Natural killer cell (primary cell): ENCODE measurements around the gene MAP3K10. TPM values are rescaled to one million over a fixed set of nuclear protein-coding genes. Genes with fewer than 3 reads are reported as not detected.

Experiments
- ATAC-seq, 3 donors: fragments of 150-1000 bp in 2 of 3; fragments of 200-7000 bp in 1 of 3; cut with Tn5 transposase; 1 replicate in 1 of 3; 2 replicates in 2 of 3; pipeline ENCODE4 v1.10.0; 2021; ENCODE audit warnings: mild to moderate bottlenecking in 2 of 3, moderate library complexity in 2 of 3
- DNase-seq, 2 donors: peaks; one replicate each; pipeline versions ENCODE4 v3.0.0 to v3.0.0-alpha.2; 2013 to 2021; ENCODE audit warnings: mixed read lengths in 1 of 2
- H3K27ac ChIP-seq: one replicate; pipeline ENCODE4 v1.5.1; 2013; ENCODE audit warnings: mild to moderate bottlenecking, low read length
- H3K27me3 ChIP-seq: one replicate; pipeline ENCODE4 v1.6.1; 2013; ENCODE audit warnings: low read length; ENCODE audit not compliant: control insufficient read depth, insufficient read depth
- H3K36me3 ChIP-seq: one replicate; pipeline ENCODE4 v1.6.1; 2013; ENCODE audit warnings: low read length; ENCODE audit not compliant: control insufficient read depth, insufficient read depth
- H3K4me1 ChIP-seq: one replicate; pipeline ENCODE4 v1.6.1; 2013; ENCODE audit warnings: low read length; ENCODE audit not compliant: control insufficient read depth, insufficient read depth
- H3K4me3 ChIP-seq: one replicate; pipeline ENCODE4 v1.5.1; 2013; ENCODE audit warnings: low read length
- H3K9me3 ChIP-seq: one replicate; pipeline ENCODE4 v1.6.1; 2013; ENCODE audit warnings: low read length; ENCODE audit not compliant: control insufficient read depth, insufficient read depth
- H3K27ac Mint-ChIP-seq, 2 donors: one replicate each; pipeline ENCODE4 v1.8.0; 2022; ENCODE audit warnings: mild to moderate bottlenecking in 2 of 2, mixed read lengths in 2 of 2, moderate library complexity in 1 of 2
- H3K27me3 Mint-ChIP-seq, 2 donors: one replicate each; pipeline ENCODE4 v1.8.0; 2022; ENCODE audit warnings: low read depth in 2 of 2, mixed read lengths in 2 of 2
- H3K36me3 Mint-ChIP-seq: one replicate; pipeline ENCODE4 v1.8.0; 2022; ENCODE audit warnings: mixed read lengths
- H3K4me1 Mint-ChIP-seq, 2 donors: one replicate each; pipeline ENCODE4 v1.8.0; 2022; ENCODE audit warnings: mixed read lengths in 2 of 2
- H3K4me3 Mint-ChIP-seq: one replicate; pipeline ENCODE4 v1.8.0; 2022; ENCODE audit warnings: mild to moderate bottlenecking, moderate library complexity, mixed read lengths
- H3K9me3 Mint-ChIP-seq, 2 donors: one replicate each; pipeline ENCODE4 v1.8.0; 2022; ENCODE audit warnings: mixed read lengths in 2 of 2
- WGBS: methylation state at CpG from one replicate; pipeline ENCODE4 v1.1.7; 2013; ENCODE audit warnings: missing lambda C conversion rate; ENCODE audit not compliant: insufficient coverage; 5-methylcytosine and 5-hydroxymethylcytosine counted together
- intact Hi-C: fragments of 100-400 bp; cut with micrococcal nuclease; formaldehyde crosslinking; loops from one replicate; pipeline ENCODE4 v1.14.2; 2022
- total RNA-seq, 4 donors: library from RNA; stranded (reverse); fragments of 120-200 nt in 1 of 4; gene quantifications; one replicate each; pipeline versions ENCODE4 v1.2.3 to v1.2.4, GENCODE V29; 2013 to 2022
- TF ChIP-seq, protein P1 (sequence below): fragments of 200-600 bp; IDR thresholded peaks from one replicate; pipeline ENCODE4 v1.8.0; 2022; ENCODE audit warnings: antibody characterized with exemption

MAP3K10 gene
- total RNA-seq, 3 donors from 2014 or later (not counting 1 experiment from before 2014, with no cell fraction given): 27.1 to 39.0 (median 36.0) TPM

DNA sequence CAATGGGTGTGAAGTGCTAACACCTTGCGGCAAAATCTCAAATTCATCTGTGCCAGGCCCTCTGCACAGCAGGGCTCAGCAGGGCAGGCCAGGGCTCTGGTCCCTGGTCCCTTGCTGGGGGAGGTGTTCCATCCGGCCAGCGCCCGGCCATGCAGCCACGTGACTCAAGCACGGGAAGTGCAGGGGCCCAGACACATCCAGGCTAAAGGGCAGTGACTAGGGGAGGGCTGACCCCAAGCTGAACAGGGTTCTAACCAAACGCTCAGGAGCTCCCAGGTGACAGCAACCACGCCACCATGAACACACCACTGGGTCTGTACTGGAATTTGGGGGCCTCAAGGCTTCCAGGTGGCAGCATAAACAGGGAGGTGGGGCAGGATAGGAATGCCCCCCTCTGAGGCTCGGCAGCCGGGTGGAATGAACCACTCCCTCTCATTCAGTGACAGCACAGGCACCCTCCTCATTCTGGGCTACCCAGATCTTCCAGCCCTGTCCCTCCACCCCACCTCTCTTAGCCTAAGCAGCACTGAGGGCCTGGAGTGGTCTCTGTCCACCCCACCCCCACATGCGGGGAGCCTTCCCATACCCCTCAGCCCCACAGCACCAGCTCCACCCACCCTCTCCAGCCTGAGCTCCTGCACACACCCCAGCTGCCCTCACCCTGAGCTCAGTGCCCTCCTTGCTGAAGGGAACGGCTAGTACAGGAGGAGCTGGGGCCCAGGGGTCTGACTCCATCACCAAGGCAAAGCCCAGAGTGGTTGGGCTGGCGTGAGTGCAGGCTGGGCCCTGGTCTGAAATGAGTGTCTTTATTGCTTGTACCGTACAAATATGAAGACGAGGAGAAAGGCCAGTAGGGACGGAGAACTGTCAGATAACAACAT lies 40.6 kb downstream of the MAP3K10 start:
- H3K4me3 Mint-ChIP-seq: no peak overlapping the region
- peaks cover 1% of the 10 kb centered on the region for H3K27me3 ChIP-seq
- H3K27ac ChIP-seq: no peak overlapping the region
- TF ChIP-seq, protein P1, sequence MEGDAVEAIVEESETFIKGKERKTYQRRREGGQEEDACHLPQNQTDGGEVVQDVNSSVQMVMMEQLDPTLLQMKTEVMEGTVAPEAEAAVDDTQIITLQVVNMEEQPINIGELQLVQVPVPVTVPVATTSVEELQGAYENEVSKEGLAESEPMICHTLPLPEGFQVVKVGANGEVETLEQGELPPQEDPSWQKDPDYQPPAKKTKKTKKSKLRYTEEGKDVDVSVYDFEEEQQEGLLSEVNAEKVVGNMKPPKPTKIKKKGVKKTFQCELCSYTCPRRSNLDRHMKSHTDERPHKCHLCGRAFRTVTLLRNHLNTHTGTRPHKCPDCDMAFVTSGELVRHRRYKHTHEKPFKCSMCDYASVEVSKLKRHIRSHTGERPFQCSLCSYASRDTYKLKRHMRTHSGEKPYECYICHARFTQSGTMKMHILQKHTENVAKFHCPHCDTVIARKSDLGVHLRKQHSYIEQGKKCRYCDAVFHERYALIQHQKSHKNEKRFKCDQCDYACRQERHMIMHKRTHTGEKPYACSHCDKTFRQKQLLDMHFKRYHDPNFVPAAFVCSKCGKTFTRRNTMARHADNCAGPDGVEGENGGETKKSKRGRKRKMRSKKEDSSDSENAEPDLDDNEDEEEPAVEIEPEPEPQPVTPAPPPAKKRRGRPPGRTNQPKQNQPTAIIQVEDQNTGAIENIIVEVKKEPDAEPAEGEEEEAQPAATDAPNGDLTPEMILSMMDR: no peak
- H3K27me3 Mint-ChIP-seq: peaks cover 1 to 3% of the 10 kb centered on the region in 2 donors
- intact Hi-C loops: no loop called here
- H3K4me3 ChIP-seq: no peak overlapping the region
- H3K36me3 ChIP-seq: peaks cover 26% of the 10 kb centered on the region
- H3K4me1 Mint-ChIP-seq: peaks cover under 1 to 5% of the 10 kb centered on the region in 2 donors
- WGBS: 91% methylated on average over 15 of the region's 16 CpGs
- H3K9me3 ChIP-seq: no peaks in the 10 kb centered on the region
- H3K4me1 ChIP-seq: no peaks in the 10 kb centered on the region
- no peaks in the 10 kb centered on the region for H3K36me3 Mint-ChIP-seq
- no peaks in the 10 kb centered on the region for H3K9me3 Mint-ChIP-seq
- ATAC-seq: no peak
- no peak for DNase-seq
- peak overlapping the region; percentile 21 to 52 for H3K27ac Mint-ChIP-seq

DNA sequence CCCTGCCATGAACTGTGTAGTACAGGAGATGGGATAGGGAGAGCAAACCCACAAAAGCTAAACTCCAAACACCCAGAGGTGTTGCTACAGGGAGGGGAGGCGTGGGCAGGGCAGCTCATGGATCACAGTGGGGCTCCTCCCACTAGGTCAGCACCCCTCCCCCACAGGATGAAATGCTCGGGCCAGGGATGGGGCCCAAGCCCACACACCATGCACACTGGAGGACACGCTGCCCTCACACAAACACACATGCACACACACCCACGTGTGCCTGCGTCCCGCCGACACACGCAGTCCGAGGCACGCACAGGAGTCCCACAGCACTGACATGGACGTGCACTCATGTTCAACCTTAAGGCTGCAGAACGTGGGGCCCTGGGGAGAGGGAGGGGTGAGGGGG lies 41.3 kb downstream of the MAP3K10 start:
- H3K27ac ChIP-seq: no peak overlapping the region
- Mint-ChIP-seq H3K36me3 (no peaks in the 10 kb centered on the region), H3K27me3 (no peaks in the 10 kb centered on the region), H3K27ac (no peak overlapping the region), H3K9me3 (no peaks in the 10 kb centered on the region), H3K4me1 (peaks cover 0 to 8% of the 10 kb centered on the region in 2 donors), H3K4me3 (no peak overlapping the region)
- H3K4me1 ChIP-seq: no peaks in the 10 kb centered on the region
- no peaks in the 10 kb centered on the region for H3K9me3 ChIP-seq
- DNase-seq: no peak
- WGBS: 90% methylated on average over 10 of the region's 12 CpGs
- intact Hi-C loops: no loop called here
- H3K36me3 ChIP-seq: peaks cover 31% of the 10 kb centered on the region
- TF ChIP-seq, protein P1: no peak
- H3K4me3 ChIP-seq: no peak overlapping the region
- no peaks in the 10 kb centered on the region for H3K27me3 ChIP-seq
- ATAC-seq: peak in 1 of 3 donors; percentile 19

DNA sequence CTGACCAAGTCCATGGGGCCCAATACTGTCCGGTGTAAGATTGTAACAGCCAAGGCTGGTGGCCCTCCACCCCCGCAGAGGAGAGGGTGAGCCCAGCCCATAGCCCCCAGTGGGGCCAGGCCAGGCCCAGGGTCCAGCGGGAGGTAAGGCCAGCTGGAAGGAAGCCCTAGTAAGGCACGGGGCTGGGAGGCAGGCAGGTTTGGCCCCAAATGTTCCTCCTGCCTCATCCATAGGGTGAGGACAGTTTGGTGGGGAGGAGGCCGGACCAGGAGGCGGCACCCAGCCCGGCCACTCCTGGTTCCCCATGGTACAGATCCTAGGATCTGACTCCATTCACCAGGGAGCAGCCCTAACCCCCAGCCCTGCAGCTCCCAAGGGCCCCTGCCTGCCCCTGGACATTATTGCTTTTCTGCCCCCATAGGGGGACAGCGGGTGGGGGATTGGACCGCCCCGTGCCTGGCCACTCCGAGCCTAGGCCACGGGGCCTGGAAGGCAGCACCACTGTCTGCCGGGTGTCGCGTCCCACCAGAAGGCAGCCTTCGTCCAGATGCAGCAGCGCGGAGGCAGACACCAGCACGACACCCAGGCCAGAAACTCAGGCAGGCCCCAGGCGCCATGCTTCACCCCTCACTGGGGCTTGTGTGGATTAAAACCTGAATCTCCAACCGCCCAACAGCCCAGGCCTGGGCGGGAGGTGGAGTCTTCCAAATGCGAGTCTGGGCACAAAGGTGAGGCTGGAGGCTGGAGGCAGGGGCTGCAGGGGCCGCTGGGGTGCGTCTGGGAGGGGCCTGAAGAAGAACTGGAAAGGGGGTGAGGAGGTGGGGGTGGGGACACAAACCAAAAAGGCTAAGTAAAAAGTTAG lies 42.0 kb downstream of the MAP3K10 start:
- Histone ChIP-seq H3K27ac (no peak overlapping the region), H3K36me3 (peaks cover 38% of the 10 kb centered on the region), H3K9me3 (no peaks in the 10 kb centered on the region), H3K4me3 (no peak overlapping the region), H3K4me1 (no peaks in the 10 kb centered on the region), H3K27me3 (no peaks in the 10 kb centered on the region)
- 98% methylated on average over 25 of the region's 25 CpGs for WGBS
- peaks cover 0 to 5% of the 10 kb centered on the region in 2 donors for H3K4me1 Mint-ChIP-seq
- no peaks in the 10 kb centered on the region for H3K27me3 Mint-ChIP-seq
- no peak overlapping the region for H3K27ac Mint-ChIP-seq
- no peaks in the 10 kb centered on the region for H3K9me3 Mint-ChIP-seq
- no peaks in the 10 kb centered on the region for H3K36me3 Mint-ChIP-seq
- no peak for DNase-seq
- no peak for ATAC-seq
- intact Hi-C loops: no loop called here
- TF ChIP-seq, protein P1: no peak
- no peak overlapping the region for H3K4me3 Mint-ChIP-seq
